ENCODE results near the gene TRIM26.
A peak's percentile ranks its signal among the peaks of the same experiment; 100 is the strongest.
"Not testable (repeated sequence)": the region's sequence is repeated elsewhere in the genome, so short reads cannot be mapped to it uniquely, and the experiment has no call there.

Gene TRIM26

DNA sequence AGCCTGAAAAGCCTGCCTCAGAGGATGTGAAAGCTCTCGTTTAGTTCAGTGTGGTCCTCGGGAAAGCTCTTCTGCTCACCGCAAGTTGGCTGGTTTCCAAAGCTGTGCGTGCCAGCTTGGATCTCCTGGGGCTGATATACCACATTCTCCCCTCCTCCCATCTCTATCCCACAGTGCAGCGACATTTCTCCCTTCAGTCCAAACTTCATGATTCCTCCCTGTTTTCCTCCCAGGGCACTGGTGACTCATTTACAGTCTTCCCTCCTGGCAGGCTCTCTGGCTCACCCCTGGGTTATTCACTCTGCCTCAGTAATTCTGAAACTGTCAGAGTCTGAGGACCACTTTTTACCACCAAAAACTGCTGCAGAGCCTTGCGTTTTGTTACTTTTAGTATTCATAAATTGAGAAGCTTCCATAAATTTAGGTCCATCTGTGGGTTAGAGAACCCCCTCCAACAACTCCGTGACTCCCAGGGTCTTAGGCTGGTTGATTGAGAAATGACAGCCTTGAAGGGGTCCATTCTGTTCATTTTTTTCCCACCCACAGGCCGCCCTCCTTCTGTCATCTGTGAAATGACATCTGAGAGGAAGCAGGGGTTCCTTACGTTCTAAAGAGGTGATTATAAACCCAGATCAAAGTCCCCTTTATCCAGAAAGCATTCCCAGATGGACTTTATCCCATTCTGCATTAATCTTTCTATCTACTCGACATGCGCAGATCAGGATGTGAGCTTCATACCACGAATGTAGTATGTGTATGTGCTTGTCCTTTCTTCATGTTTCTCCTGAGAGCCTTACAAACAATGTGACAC lies 58.3 kb downstream of the TRIM26 start:
- peak; percentile 92 for DNase-seq (ENCODE audit: low spot score)

DNA sequence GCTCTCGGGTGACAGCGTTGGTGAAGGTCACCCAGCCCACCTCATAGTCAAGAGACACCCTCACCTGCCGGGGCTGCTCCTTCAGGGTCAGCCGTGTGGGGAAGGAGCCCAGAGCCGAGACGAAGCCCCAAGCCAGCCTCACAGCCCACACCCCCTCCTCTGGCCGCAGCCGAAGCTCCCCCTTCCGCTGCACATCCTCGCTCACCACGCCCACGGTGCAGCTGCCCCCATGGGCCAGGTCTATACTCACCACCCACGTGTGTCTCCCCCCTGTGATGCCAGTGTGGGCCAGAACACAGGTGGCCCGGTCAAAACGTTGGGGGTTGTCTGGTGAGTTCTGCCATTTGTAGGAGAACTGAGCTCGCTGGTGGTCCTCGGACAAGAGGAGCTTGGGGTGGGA lies 59.1 kb downstream of the TRIM26 start:
- no peak for DNase-seq (ENCODE audit: low spot score)

DNA sequence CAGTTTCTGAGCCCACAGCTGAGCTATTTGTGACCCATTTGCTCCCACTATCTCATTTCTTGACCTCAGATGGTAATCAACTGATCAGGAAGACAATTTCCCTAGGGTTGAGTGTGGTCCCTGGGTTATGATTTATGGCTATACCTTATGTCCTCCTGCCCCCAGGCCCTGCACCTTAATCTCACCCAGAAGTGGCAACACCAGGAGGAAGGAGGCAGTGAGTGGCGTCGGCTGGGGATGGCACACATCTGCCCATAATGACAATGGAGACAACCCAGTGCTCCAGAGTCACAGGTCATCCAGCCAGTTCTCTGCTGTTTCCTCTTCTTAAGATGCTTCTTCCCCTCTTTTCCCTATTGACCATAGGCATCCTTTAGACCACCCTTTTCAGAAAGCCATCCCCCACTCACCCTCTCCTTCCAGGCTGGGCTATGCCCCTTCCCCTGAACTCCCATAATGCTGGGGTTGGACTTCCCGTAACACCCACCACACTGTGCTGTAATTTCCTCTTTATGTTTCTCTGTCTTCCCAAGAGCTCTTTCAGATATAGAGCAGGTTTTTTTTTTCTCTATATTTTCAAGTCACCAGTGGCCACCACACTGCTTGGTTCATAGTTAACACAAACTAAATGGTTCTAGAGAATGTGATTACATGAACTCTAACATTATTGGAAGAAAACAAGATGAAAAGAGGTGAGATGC lies 60.1 kb downstream of the TRIM26 start:
- no peak for DNase-seq (ENCODE audit: low spot score)

DNA sequence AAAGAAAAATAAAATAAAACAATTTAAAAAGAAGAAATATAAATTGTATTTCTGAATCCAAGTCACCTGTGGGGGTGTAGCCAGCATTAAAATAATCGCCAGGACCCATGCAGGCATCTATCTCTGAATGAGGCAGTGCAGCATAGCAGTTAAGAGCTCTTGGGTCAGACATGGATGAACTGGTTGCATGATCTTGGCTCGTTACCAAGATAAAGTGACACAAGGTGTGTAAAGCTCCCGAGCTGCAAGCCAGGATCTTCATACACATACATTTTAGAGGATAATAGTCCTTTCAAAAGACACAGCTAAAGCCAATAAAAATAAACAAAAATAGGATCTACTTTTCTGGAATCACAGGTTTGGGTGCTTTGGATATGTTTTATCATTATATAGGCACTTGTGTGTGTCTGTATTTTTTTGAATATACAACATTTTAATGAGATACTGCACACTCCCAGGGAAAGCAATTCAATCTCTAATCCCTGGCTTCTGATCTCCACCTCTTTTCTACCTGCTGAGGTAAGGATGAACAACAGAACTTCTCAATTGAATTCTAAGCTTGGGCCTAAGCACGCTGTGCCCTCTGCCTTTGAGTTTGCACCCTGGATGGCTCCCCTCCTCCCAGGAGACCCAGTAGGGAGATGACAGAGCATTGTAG lies 61.1 kb downstream of the TRIM26 start:
- DNase-seq (ENCODE audit: low spot score): no peak

DNA sequence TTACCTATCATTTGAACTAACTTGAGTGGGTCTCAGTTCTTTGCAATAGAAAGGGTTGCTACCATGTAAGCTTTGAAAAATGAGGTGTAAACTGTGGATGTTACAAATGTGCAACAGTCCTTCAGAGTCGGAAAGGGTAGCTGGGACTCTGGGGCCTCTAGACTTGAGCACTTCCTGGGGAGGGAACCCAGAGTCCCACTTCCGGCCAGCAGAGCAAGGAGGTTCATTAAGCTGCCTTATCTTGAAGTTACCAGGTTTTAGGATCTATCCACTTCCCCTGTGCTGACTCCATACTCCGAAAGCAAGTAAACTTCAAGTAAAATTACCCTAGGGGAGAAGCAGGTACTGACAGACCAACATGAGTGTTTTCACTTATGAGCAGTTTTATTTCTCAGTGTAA lies 61.6 kb downstream of the TRIM26 start:
- no peak for DNase-seq (ENCODE audit: low spot score)

DNA sequence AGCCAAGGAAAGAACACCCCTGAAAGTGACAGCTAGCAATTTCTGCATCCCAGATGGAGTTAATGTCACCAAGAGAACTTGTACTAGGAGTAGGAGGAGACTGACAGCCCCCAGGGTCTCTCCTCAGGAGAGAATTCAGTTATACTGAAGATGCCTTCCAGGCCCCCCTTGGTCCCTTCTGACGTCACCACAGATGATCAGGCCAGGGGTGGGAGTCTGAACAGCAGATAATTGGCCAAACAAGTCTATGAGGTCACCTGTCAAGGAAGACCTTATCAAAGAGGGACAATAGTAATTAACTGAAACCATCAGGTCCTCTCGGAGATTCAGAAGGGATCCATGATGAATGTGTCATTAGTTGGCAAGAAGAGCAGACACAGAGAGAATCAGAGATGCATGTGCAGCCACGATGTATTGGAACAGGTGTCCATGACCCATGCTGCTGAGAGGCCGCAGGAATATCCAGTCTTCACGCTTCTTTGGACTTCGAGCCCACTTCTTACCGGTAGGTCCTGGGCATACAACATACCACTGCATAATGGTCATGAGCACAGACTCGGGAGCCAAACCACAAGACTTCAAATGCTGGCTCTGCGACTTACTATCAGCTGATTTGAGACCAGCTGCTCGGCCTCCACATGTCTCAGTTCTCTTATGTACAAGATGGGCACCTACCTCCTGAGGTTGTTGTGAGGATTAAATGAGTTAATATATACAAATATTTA lies 62.4 kb downstream of the TRIM26 start:
- no peak for DNase-seq (ENCODE audit: low spot score)

DNA sequence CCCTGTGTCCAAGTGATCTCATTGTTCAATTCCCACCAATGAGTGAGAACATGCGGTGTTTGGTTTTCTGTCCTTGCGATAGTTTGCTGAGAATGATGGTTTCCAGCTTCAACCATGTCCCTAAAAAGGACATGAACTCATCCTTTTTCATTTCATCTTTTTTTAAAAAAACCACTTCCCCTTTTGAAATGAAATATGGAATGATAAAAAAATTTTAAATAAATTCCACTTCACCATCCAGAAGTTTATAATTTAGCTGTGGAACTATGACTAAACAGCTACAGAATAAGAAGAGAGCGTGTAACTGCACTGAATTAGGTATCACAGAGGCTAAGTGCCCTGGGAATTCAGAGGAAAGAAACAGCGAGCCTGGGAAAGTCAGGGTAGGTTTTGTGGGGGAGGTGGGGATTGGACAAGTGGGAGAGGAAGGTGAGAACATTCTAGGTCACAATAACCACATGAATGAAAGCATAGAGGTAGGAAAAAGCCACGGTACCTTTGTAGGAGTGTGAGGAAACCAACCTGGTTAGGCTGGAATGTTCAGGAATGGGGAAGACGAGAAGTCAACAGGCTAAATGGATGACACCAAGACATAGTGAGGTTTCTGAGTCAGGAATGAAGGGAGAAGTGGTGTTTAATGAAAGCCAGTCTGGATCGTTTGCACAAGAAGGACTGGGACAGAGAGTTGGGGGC lies 63.2 kb downstream of the TRIM26 start:
- DNase-seq (ENCODE audit: low spot score): no peak

DNA sequence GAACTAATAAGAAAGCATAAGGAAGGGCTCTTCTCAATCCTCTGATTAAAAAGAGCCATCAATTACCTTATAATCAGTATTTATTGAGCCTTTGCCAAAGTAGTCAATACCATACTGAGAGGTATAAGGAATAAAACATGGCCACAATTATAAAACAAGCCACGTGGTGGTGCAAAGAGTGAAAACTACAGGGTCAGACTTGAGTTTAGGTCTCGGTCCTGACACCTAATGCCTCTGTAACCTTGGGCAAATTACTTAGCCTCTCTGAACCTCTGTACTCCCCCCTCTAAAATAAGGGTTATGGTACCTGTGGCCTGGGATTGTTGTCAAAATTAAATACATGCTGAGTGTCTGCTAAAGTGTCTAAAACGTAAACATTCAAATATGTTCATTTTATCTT lies 64.0 kb downstream of the TRIM26 start:
- DNase-seq (ENCODE audit: low spot score): no peak

DNA sequence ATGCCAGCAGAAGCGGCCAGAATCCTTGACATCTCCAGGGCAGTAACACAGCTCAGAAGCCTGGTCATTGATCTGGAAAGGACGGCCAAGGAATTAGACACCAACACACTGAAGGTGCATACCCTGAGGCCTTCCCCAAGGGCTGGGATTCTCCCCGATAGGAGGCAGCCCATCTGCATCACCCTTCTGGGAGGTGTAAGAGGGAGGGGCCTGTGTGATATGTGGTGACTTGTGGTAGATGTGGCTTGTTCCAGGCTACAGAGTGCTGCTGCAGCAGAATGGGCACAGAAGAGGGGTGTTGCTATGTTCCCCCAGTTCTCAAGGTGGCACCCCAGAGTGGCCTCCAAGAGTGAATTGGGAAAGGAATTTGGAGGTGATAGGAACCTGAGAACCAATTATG lies 66.1 kb downstream of the TRIM26 start:
- DNase-seq (ENCODE audit: low spot score): no peak

DNA sequence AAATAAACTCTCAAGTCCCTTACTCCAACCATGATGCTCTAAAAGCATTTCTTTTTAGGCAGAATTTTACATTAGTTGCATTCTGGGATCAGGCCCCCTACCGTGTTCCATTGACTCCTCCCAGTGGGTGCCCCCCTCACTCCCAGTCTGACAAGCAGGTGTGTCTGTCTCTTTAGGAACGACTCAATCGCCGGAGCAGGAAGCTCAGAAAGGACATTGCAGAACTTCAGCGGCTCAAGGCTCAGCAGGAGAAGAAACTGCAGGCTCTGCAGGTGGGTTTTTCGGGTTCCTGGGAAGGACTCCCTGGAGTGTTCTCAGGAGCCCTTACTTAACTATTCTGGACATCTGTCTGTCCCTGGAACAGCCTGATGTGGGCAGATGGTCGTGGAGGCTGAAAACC lies 67.4 kb downstream of the TRIM26 start:
- DNase-seq (ENCODE audit: low spot score): no peak

DNA sequence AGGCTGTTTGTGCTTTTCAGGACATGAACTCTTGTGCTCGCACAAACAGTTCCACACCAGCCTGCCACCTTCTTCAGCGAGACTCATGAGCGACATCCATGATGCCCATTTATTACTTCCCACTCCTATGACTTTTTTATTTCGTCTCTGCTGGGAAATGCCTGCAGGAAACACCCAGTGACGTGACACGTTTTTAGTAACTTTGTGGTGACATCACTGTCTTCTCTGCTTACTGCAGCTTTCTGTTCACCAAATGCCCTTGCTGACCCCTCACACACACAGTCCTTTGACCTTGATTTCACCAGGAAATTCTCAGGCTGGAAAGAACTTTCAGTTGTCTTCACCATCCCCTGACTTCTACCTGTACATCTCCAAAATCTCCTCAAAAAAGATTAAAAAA lies 68.4 kb downstream of the TRIM26 start:
- no peak for DNase-seq (ENCODE audit: low spot score)

DNA sequence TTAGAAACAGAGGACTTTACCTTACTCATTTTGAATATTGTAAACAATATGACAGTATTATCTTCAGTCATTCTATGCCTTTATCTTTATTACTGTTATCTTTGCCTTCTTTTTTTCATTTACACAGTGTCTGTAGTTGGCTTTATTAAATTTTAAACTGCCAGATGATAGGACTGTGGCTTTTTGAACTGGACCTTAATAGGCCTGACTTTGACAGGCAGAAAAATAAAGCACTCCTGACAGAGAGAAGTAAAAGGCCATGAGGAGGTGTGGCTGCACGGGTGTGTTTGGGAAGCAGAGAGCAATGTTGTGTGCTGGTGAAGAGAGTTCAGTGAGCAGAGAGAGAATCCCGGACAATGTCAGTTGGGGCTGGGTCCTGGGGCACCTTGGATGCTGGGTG lies 69.4 kb downstream of the TRIM26 start:
- no peak for DNase-seq (ENCODE audit: low spot score)

DNA sequence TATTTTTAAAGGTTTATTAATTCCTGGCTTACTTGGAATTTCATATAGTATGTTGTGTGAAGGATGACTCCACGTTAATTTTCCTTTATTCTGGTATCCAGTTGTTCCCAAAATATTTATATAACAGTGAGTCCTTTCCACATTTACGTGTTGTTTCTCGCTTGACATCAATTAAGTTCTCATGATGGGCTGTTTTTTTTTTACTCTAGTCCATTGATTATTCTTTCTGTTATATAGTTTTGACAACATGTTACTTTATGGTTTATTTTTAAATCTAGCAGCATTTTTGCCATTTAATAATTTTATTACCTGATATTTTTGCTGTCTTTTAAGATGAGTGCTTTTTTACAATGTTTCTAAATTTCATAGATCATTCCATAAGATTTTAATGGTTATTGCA lies 70.5 kb downstream of the TRIM26 start:
- no peak for DNase-seq (ENCODE audit: low spot score)

DNA sequence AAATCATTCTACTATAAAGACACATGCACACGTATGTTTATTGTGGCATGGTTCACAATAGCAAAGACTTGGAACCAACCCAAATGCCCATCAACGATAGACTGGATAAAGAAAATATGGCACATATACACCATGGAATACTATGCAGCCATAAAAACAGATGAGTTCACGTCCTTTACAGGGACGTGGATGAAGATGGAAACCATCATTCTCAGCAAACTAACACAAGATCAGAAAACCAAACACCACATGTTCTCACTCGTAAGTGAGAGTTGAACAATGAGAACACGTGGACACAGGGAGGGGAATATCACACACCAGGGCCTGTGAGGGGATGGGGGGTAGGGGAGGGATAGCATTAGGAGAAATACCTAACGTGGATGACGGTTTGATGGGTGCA lies 73.0 kb downstream of the TRIM26 start:
- DNase-seq (ENCODE audit: low spot score): not testable (repeated sequence)

DNA sequence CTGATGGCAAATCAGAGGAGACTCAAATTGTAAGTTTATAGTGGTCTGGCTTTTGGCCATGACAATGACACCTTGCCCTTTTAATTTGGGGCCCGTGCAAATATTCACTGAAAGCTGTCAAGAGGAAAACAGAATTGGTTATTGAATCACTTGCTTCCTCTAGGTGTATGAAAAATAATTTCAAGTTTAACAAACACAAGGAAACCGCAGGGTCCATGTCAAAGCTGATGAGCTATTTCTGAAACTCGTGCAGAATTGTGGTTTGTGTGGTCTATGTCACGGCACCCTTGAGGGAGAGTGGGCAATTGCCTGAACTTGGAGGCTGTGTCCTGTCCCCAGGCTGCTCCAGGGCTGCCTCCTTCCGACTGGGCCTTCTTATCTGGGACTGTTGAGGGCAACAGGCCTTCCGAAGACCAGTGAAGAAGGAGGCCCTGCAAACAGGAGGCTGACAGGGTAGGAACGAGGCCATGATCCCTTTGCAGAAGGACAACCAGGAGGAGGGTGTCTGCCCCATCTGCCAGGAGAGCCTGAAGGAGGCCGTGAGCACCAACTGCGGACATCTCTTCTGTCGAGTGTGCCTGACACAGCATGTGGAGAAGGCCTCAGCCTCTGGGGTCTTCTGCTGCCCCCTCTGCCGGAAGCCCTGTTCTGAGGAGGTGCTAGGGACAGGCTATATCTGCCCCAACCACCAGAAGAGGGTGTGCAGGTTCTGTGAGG lies 76.5 kb downstream of the TRIM26 start:
- no peak for DNase-seq (ENCODE audit: low spot score)

DNA sequence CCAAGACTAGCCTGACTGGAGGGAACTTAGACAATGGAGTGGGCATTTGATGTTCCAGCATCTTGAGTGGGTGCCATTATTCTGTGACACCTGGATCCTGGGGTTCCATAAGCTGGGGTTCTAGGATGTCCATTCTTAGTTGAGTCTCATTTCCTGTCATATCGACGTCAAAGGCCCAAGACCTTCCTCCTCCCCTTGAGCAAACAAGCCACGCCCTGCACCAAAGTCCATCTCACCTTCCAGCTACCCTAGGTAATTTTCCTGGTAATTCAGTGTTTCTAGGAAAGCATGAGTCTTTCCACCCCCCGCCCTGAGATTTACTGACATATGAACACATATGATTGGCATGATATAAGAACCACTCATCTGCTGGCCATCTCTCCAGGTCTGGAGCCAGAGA lies 77.4 kb downstream of the TRIM26 start, which contains the start of gene TRIM40:
TSS of gene TRIM40 (plus strand) at position 384 of the 400 bp plus-strand sequence. CDS start 897 bp downstream, outside the sequence.
- DNase-seq (ENCODE audit: low spot score): no peak

DNA sequence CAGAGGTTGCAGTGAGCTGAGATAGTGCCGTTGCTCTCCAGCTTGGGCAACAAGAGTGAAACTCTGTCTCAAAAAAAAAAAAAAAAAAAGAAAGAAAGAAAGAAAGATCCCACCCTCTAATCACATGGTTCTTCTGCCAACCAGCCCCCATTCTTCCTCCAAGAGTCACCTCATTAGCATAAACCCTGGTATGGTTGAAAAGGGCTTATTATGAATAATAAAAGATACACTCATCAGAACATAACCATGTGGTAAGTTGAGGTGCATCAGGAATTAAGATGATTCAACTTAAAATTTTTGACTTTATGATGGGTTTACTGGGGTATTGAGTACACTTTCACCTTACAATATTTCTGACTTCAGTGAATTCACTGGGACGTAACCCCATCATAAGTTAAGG lies 78.1 kb downstream of the TRIM26 start:
- DNase-seq (ENCODE audit: low spot score): no peak
